Left ventricle myocardium inferior (tissue), 1 donor: Measurements from ENCODE around the gene CCDC38. TPM values are rescaled to one million over a fixed set of nuclear protein-coding genes. Genes with fewer than 3 reads are reported as not detected.

Experiments
- DNase-seq: peaks from one replicate; pipeline ENCODE4 v3.0.0-alpha.2; 2020
- H3K27ac ChIP-seq: fragments of 200-600 bp; replicated peaks from 2 replicates; pipeline ENCODE4 v1.8.0; 2021
- H3K27me3 ChIP-seq: fragments of 200-600 bp; 2 replicates; pipeline ENCODE4 v1.8.0; 2021; ENCODE audit warnings: low read depth
- H3K36me3 ChIP-seq: fragments of 200-600 bp; 2 replicates; pipeline ENCODE4 v1.8.0; 2021
- H3K4me1 ChIP-seq: fragments of 200-600 bp; 2 replicates; pipeline ENCODE4 v1.8.0; 2021
- H3K4me3 ChIP-seq: fragments of 200-600 bp; 2 replicates; pipeline ENCODE4 v1.8.0; 2021; ENCODE audit warnings: mild to moderate bottlenecking, moderate library complexity
- H3K9me3 ChIP-seq: fragments of 200-600 bp; replicated peaks from 2 replicates; pipeline ENCODE4 v1.8.0; 2021
- intact Hi-C: fragments of 100-400 bp; cut with micrococcal nuclease; formaldehyde crosslinking; loops from one replicate; pipeline ENCODE4 v1.11.0; 2022
- total RNA-seq: library from RNA; stranded (reverse); fragmentation: NEBNext Ultra II Directional; extraction: Animal tissue kit (Norgen Biotek cat#: 25700); gene quantifications from one replicate; pipeline ENCODE4 v1.2.1, GENCODE V29; 2021
- TF ChIP-seq, protein P1 (sequence below): fragments of 200-600 bp; IDR thresholded peaks from 2 replicates; pipeline ENCODE4 v1.8.0; 2021; ENCODE audit warnings: antibody characterized with exemption, mild to moderate bottlenecking, borderline replicate concordance
- donor health status: DM: no; HTN: yes; CAD: no; lungs with severe emphysema.

The CCDC38 gene
- total RNA-seq, 1 donor from 2014 or later, result 0.22 TPM

DNA sequence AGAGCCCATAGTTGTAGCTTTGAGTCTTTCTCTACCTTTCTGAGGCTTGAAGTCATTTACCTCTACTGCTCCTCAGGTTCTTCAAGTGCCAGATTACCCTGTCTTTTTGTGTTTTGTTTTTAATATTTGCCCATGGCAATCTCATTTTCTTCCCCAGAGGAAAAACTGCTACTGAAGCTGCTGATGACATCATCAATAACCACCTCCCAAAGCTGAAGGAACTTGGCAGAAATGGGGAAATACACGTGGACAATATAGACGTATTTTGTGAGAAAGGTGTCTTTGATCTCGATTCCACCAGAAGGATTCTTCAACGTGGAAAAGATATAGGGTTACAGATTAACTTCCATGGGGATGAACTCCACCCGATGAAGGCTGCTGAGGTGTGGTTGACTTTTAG lies 17.8 kb upstream of the CCDC38 start:
- Histone ChIP-seq H3K9me3 (no peaks in the 10 kb centered on the region), H3K4me1 (no peaks in the 10 kb centered on the region), H3K27me3 (peaks cover 6% of the 10 kb centered on the region), H3K36me3 (no peaks in the 10 kb centered on the region), H3K27ac (no peak overlapping the region), H3K4me3 (no peak overlapping the region)
- intact Hi-C loops, result no loop called here
- DNase-seq, result no peak
- TF ChIP-seq, protein P1, sequence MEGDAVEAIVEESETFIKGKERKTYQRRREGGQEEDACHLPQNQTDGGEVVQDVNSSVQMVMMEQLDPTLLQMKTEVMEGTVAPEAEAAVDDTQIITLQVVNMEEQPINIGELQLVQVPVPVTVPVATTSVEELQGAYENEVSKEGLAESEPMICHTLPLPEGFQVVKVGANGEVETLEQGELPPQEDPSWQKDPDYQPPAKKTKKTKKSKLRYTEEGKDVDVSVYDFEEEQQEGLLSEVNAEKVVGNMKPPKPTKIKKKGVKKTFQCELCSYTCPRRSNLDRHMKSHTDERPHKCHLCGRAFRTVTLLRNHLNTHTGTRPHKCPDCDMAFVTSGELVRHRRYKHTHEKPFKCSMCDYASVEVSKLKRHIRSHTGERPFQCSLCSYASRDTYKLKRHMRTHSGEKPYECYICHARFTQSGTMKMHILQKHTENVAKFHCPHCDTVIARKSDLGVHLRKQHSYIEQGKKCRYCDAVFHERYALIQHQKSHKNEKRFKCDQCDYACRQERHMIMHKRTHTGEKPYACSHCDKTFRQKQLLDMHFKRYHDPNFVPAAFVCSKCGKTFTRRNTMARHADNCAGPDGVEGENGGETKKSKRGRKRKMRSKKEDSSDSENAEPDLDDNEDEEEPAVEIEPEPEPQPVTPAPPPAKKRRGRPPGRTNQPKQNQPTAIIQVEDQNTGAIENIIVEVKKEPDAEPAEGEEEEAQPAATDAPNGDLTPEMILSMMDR, result no peak

DNA sequence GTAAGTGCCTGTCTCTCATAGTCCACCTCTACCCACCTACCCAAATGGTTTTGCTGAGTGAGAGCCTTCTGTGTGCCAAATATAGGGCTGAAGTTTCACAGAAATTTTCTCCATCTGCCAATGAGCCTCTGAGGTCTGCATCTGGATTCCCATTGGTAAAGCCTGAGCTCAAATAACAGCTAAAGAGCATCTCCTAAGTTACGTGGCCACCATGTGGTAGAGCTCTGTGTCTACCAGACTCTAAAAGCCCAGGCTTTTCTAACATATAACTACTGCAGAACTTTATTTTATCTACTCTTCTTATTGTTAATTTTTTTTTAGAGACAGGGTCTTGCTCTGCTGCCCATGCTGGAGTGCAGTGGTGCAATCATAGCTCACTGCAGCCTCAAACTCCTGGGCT lies 16.7 kb upstream of the CCDC38 start:
- TF ChIP-seq, protein P1, result peak; percentile 28
- no peaks in the 10 kb centered on the region for H3K36me3 ChIP-seq
- intact Hi-C loops, result no loop called here
- no peaks in the 10 kb centered on the region for H3K9me3 ChIP-seq
- no peak for DNase-seq
- H3K4me3 ChIP-seq, result no peak overlapping the region
- peaks cover 6% of the 10 kb centered on the region for H3K27me3 ChIP-seq
- H3K27ac ChIP-seq, result no peak overlapping the region
- H3K4me1 ChIP-seq, result no peaks in the 10 kb centered on the region

DNA sequence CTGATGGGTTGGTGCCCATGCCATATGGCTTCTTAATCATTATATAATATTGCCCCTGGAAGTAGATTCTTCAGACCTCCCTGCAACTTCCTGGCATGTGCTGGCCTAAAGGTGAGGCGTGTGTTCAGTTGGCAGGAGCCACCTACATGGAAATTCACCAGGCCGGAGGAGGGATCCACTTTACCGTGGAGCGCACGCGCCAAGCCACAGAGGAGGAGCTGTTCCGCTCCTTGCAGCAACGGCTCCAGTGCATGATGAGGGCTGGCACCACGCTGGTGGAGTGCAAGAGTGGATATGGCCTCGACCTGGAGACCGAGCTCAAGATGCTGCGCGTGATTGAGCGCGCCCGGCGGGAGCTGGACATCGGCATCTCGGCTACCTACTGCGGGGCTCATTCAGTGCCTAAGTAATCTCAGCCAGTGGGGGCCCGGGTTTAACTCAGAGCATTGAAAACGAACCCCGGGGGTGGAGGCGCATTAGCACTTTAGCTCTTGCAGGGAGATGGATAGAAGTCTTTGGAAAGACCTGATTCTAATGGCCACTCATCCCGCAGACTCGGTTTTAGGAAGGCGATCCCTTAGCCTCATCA lies 14.2 kb upstream of the CCDC38 start:
- no peak overlapping the region for H3K4me3 ChIP-seq
- H3K4me1 ChIP-seq, result no peaks in the 10 kb centered on the region
- intact Hi-C loops, result no loop called here
- peaks cover 6% of the 10 kb centered on the region for H3K27me3 ChIP-seq
- H3K27ac ChIP-seq, result no peak overlapping the region
- no peaks in the 10 kb centered on the region for H3K36me3 ChIP-seq
- TF ChIP-seq, protein P1, result no peak
- DNase-seq, result no peak
- H3K9me3 ChIP-seq, result no peaks in the 10 kb centered on the region

DNA sequence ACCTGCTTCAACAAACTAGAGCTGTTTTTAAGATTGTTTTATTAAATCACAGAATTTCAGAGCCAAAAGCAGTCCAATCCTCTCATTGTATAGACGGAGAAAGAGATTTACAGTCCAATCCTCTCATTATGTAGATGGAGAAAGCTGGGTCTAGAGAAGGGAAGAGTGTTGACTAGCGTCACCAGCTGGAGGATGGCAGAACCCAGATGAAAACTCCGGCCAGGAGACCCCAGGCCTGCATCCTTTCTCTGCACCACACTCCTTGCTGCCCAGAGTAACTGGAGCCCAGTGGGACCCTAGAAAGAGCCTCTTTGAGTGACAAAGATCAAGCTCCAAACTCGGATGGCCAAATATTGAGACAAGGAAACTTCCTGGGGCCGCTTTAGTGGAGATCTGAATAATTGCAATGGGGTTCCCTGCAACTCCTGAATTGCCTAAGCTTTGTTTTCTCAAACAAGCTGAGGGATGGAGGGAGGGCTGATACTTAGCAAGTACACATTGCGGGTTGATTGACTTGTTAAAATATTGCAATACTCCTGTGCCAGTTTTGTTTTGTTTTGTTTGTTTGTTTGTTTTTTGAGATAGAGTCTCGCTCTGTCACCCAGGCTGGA lies 13.2 kb upstream of the CCDC38 start:
- TF ChIP-seq, protein P1, result no peak
- Histone ChIP-seq H3K27me3 (peaks cover 6% of the 10 kb centered on the region), H3K36me3 (no peaks in the 10 kb centered on the region), H3K9me3 (no peaks in the 10 kb centered on the region), H3K27ac (no peak overlapping the region), H3K4me1 (no peaks in the 10 kb centered on the region), H3K4me3 (no peak overlapping the region)
- DNase-seq, result no peak
- intact Hi-C loops, result no loop called here

DNA sequence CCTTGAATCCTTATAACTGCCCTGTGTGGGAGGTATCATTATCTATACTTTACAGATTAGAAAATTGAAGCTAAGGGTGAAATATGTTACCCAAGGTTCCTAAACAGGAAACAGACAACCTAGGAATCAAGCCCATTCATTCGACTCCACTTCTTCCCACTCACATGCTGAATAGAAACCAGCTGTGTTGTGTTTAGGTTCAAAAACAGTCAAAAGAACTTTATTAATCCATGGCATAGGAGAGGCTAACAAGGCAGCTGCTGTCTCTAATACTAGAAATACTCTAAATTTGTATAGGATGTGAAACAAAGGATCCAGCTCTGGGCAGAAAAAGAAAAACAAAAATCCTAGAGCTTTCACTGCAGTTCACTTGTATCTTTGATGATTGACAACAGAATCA lies 10.6 kb upstream of the CCDC38 start:
- H3K9me3 ChIP-seq, result no peaks in the 10 kb centered on the region
- peaks cover 6% of the 10 kb centered on the region for H3K27me3 ChIP-seq
- no peak for DNase-seq
- intact Hi-C loops, result no loop called here
- no peaks in the 10 kb centered on the region for H3K36me3 ChIP-seq
- H3K4me3 ChIP-seq, result no peak overlapping the region
- H3K4me1 ChIP-seq, result no peaks in the 10 kb centered on the region
- no peak overlapping the region for H3K27ac ChIP-seq
- TF ChIP-seq, protein P1, result no peak
